Loucy (cell line): ENCODE results near the gene SLC5A1.

ENCODE experiments used
- CTCF ChIP-seq: fragments of 200-600 bp; sonication (generic); conservative IDR thresholded peaks from 2 replicates; pipeline ENCODE4 v1.5.1; 2014; ENCODE audit warnings: mild to moderate bottlenecking, antibody characterized with exemption, low read length
- EZH2phosphoT487 ChIP-seq: fragments of 200-600 bp; IDR thresholded peaks from 2 replicates; pipeline ENCODE4 v1.6.1; 2018; ENCODE audit warnings: antibody characterized with exemption, mild to moderate bottlenecking, moderate library complexity, borderline replicate concordance

DNA sequence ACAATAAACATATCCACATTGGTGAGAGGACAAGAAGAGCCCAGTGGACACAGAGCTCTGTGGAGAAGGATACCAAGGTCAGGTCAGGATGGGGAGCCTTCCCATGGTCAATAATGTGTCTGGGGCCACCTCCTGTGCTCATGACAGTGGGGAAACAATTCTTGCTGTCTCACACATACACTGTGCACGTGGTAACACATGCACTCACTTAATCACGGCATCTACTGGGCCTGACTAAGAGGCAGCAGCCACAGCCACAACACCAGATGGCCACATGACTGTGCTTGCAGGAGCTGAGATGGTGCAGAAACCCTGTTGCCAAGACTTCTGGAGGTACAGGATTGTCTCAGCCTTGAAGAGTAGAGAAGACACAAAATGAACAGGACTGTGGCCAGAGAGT lies 87.4 kb downstream of the SLC5A1 start:
- TF ChIP-seq CTCF, result no peak
- TF ChIP-seq EZH2phosphoT487, result no peak
